ENCODE data around the gene SLC35F3. TPM values are rescaled to one million over a fixed set of nuclear protein-coding genes. Genes with fewer than 3 reads are reported as not detected.

The SLC35F3 gene
- total and polyA plus RNA-seq, 7 experiments from 2014 or later, result 0.11 to 15.2 (median 0.96) TPM; not detected in 2

DNA sequence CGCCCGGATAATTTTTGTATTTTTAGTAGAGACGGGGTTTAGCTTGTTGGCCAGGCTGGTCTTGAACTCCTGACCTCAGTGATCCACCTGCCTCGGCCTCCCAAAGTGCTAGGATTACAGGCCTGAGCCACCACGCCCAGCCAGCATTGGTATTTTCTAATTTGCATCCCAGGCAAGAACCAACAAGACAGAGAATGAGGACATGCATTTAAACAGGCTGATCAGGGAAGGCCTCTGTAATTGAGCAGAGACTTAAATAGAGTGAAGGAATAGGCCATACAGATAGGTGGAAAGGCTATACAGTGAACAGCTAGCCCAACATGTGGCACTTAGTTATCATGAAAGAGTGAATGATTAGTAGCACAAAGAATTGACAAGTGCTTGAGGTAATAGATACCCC lies 230.4 kb downstream of the SLC35F3 start:
- Mint-ChIP-seq H3K36me3 (no peaks in the 10 kb centered on the region), H3K27ac (no peak overlapping the region), H3K4me1 (no peaks in the 10 kb centered on the region), H3K4me3 (no peak overlapping the region), H3K9me3 (peaks cover 0 to 2% (median 0%) of the 10 kb centered on the region in 11 donors), H3K27me3 (peaks cover 5 to 31% (median 9%) of the 10 kb centered on the region in 5 donors)
- H3K27ac ChIP-seq (ENCODE audit: low read depth, low read length), result no peak overlapping the region
- ChIA-PET POLR2A (no interaction called here), CTCF (interaction anchor here (1.0 kb wide), 1 partner anchor 9 kb away, joined by 3 read pairs; no protein-coding TSS in a partner anchor)
- intact Hi-C loops (cut with micrococcal nuclease), result no loop called here
- no peak overlapping the region for H3K4me3 ChIP-seq (ENCODE audit: low read length)
- ATAC-seq, result no peak
- no peaks in the 10 kb centered on the region for H3K36me3 ChIP-seq (ENCODE audit: control insufficient read depth in 2 of 3, insufficient read depth in 3 of 3, low read length in 3 of 3)
- H3K4me1 ChIP-seq (ENCODE audit: control insufficient read depth in 2 of 2, insufficient read depth in 2 of 2, low read length in 2 of 2), result no peaks in the 10 kb centered on the region
- no peaks in the 10 kb centered on the region for H3K27me3 ChIP-seq (ENCODE audit: control insufficient read depth in 2 of 2, insufficient read depth in 2 of 2, low read length in 2 of 2)
- no peaks in the 10 kb centered on the region for H3K9me3 ChIP-seq (ENCODE audit: control insufficient read depth in 2 of 3, low read length in 3 of 3)
- DNase-seq, result no peak

DNA sequence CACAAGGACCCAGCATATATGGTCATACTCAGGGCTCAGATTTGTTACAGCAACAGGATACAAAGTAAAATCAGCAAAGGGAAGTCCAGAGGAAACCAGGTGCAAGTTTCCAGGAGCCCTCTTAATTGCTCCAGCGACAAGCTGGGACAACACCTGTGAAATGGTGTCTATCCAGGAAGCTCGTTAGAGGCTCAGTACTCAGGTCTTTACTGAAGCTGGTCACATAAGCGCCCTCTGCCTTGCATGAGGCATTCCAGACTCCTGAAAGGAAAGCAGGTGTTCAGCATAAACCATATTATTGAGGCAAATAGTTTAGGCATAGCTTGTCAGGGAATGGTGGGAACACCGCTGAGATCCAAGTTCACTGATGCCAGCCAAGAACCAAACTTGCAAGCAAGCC lies 231.0 kb downstream of the SLC35F3 start:
- DNase-seq (no peak), ATAC-seq (no peak)
- ChIA-PET POLR2A (no interaction called here), CTCF (interaction anchor here (1.0 to 1.2 kb wide), 2 partner anchors 10 to 20 kb away, joined by 3 read pairs; no protein-coding TSS in a partner anchor)
- Mint-ChIP-seq H3K36me3 (no peaks in the 10 kb centered on the region), H3K27me3 (peaks cover 5 to 34% (median 9%) of the 10 kb centered on the region in 5 donors), H3K9me3 (peaks cover 0 to 2% (median 0%) of the 10 kb centered on the region in 11 donors), H3K4me3 (no peak overlapping the region), H3K27ac (no peak overlapping the region), H3K4me1 (no peaks in the 10 kb centered on the region)
- intact Hi-C loops (cut with micrococcal nuclease), result no loop called here
- H3K27ac ChIP-seq (ENCODE audit: low read depth, low read length), result no peak overlapping the region
- H3K36me3 ChIP-seq (ENCODE audit: control insufficient read depth in 2 of 3, insufficient read depth in 3 of 3, low read length in 3 of 3), result no peaks in the 10 kb centered on the region
- no peak overlapping the region for H3K4me3 ChIP-seq (ENCODE audit: low read length)
- H3K9me3 ChIP-seq (ENCODE audit: control insufficient read depth in 2 of 3, low read length in 3 of 3), result no peaks in the 10 kb centered on the region
- no peaks in the 10 kb centered on the region for H3K27me3 ChIP-seq (ENCODE audit: control insufficient read depth in 2 of 2, insufficient read depth in 2 of 2, low read length in 2 of 2)
- no peaks in the 10 kb centered on the region for H3K4me1 ChIP-seq (ENCODE audit: control insufficient read depth in 2 of 2, insufficient read depth in 2 of 2, low read length in 2 of 2)

DNA sequence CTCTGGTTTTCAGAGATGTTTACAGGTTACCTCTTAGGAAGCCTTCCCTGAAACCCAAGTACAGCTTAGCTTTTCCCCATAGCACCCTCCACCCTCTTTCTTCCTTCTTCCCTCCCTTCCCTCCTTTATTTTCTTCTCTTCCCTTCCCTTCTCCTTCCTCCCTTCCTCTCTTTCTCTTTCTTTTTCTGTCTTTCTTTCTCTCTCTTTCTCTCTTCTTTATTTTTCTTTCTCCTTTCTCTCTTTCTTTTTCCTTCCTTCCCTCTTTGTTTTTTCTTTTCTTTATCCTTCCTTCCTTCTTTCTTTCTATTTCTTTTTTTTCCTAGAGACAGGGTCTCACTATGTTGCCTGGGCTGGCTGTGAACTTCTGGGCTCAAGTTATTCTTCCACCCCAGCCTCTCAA lies 231.6 kb downstream of the SLC35F3 start:
- no peak overlapping the region for H3K27ac Mint-ChIP-seq
- CTCF ChIA-PET, result interaction anchor here (1.0 to 1.2 kb wide), 2 partner anchors 10 to 21 kb away, joined by 3 read pairs; no protein-coding TSS in a partner anchor
- Histone ChIP-seq H3K27ac (ENCODE audit: low read depth, low read length) (no peak overlapping the region), H3K9me3 (ENCODE audit: control insufficient read depth in 2 of 3, low read length in 3 of 3) (no peaks in the 10 kb centered on the region), H3K4me3 (ENCODE audit: low read length) (no peak overlapping the region), H3K4me1 (ENCODE audit: control insufficient read depth in 2 of 2, insufficient read depth in 2 of 2, low read length in 2 of 2) (no peaks in the 10 kb centered on the region), H3K27me3 (ENCODE audit: control insufficient read depth in 2 of 2, insufficient read depth in 2 of 2, low read length in 2 of 2) (no peaks in the 10 kb centered on the region), H3K36me3 (ENCODE audit: control insufficient read depth in 2 of 3, insufficient read depth in 3 of 3, low read length in 3 of 3) (no peaks in the 10 kb centered on the region)
- no peaks in the 10 kb centered on the region for H3K4me1 Mint-ChIP-seq
- H3K27me3 Mint-ChIP-seq, result peaks cover 5 to 31% (median 9%) of the 10 kb centered on the region in 5 donors
- H3K4me3 Mint-ChIP-seq, result no peak overlapping the region
- ATAC-seq, result no peak
- DNase-seq, result no peak
- H3K9me3 Mint-ChIP-seq, result no peaks in the 10 kb centered on the region
- POLR2A ChIA-PET, result no interaction called here
- intact Hi-C loops (cut with micrococcal nuclease), result no loop called here
- no peaks in the 10 kb centered on the region for H3K36me3 Mint-ChIP-seq

DNA sequence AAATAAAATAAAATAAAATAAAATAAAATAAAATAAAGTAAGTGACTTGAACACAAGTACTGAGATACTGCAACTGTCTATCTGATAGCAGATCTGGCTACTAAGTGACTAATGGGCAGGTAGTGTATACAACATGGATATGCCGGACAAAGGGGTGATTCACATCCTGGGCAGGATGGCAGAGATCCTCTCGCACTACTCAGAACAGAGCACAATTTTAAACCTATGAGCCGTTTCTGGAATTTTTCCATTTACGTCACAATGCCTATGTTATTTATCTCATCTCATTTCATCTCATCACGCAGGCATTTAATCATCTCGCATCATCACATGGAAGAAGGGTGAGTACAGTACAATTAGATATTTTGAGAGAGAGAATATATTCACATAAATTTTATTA lies 235.5 kb downstream of the SLC35F3 start:
- Histone ChIP-seq H3K4me1 (ENCODE audit: control insufficient read depth in 2 of 2, insufficient read depth in 2 of 2, low read length in 2 of 2) (no peaks in the 10 kb centered on the region), H3K36me3 (ENCODE audit: control insufficient read depth in 2 of 3, insufficient read depth in 3 of 3, low read length in 3 of 3) (no peaks in the 10 kb centered on the region), H3K27me3 (ENCODE audit: control insufficient read depth in 2 of 2, insufficient read depth in 2 of 2, low read length in 2 of 2) (no peaks in the 10 kb centered on the region), H3K4me3 (ENCODE audit: low read length) (no peak overlapping the region), H3K9me3 (ENCODE audit: control insufficient read depth in 2 of 3, low read length in 3 of 3) (no peaks in the 10 kb centered on the region), H3K27ac (ENCODE audit: low read depth, low read length) (no peak overlapping the region)
- ATAC-seq (no peak), DNase-seq (no peak)
- POLR2A ChIA-PET, result no interaction called here
- CTCF ChIA-PET, result no interaction called here
- Mint-ChIP-seq H3K4me1 (no peaks in the 10 kb centered on the region), H3K27me3 (peaks cover 5 to 37% (median 17%) of the 10 kb centered on the region in 5 donors), H3K9me3 (peaks cover 0 to 3% (median 0%) of the 10 kb centered on the region in 11 donors), H3K4me3 (no peak overlapping the region), H3K27ac (no peak overlapping the region), H3K36me3 (no peaks in the 10 kb centered on the region)
- intact Hi-C loops (cut with micrococcal nuclease), result no loop called here

DNA sequence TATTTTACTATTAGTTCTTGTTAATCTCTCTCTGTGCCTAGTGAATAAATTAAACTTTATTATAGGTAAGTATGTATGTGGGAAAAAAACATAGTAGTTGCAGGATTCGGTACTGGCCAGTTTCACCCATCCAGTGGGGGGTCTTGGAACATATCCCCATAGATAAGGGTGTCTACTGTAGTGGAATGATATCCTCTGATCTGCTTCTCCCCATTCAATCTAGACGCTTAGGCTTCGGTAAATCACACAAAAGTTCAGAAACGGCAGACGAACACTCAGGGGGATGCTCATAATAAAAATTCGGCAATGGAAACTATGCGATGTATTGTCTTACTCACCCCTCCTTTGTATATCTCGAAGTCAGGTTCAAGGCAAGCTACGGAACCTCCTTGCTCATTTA lies 235.9 kb downstream of the SLC35F3 start:
- ChIA-PET CTCF (no interaction called here), POLR2A (no interaction called here)
- Histone ChIP-seq H3K36me3 (ENCODE audit: control insufficient read depth in 2 of 3, insufficient read depth in 3 of 3, low read length in 3 of 3) (no peaks in the 10 kb centered on the region), H3K27me3 (ENCODE audit: control insufficient read depth in 2 of 2, insufficient read depth in 2 of 2, low read length in 2 of 2) (no peaks in the 10 kb centered on the region), H3K9me3 (ENCODE audit: control insufficient read depth in 2 of 3, low read length in 3 of 3) (no peaks in the 10 kb centered on the region), H3K27ac (ENCODE audit: low read depth, low read length) (no peak overlapping the region), H3K4me3 (ENCODE audit: low read length) (no peak overlapping the region), H3K4me1 (ENCODE audit: control insufficient read depth in 2 of 2, insufficient read depth in 2 of 2, low read length in 2 of 2) (no peaks in the 10 kb centered on the region)
- DNase-seq, result no peak
- Mint-ChIP-seq H3K27ac (no peak overlapping the region), H3K9me3 (peaks cover 0 to 3% (median 0%) of the 10 kb centered on the region in 11 donors), H3K4me3 (no peak overlapping the region), H3K4me1 (no peaks in the 10 kb centered on the region), H3K27me3 (peaks cover 5 to 41% (median 18%) of the 10 kb centered on the region in 5 donors), H3K36me3 (no peaks in the 10 kb centered on the region)
- intact Hi-C loops (cut with micrococcal nuclease), result no loop called here
- ATAC-seq, result no peak

DNA sequence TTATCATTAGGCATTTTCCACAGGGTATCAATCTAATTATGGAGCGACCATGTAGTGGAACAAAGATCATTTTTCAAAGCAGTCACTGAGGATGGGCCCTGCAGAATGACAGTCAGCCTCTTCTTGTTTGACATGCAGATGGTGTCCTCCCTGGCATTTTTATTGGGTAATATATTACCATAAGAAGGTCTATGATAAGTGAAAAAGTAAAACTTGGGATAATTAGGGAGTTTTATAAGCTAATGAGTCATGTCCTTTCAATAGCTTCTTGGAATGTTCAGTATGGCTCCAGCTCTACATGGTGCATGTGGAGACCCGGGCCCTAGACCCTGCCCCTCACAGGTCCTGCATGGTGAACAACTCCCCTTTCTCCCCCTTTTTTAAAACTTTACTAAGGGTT lies 236.5 kb downstream of the SLC35F3 start:
- Histone ChIP-seq H3K27me3 (ENCODE audit: control insufficient read depth in 2 of 2, insufficient read depth in 2 of 2, low read length in 2 of 2) (no peaks in the 10 kb centered on the region), H3K27ac (ENCODE audit: low read depth, low read length) (no peak overlapping the region), H3K36me3 (ENCODE audit: control insufficient read depth in 2 of 3, insufficient read depth in 3 of 3, low read length in 3 of 3) (no peaks in the 10 kb centered on the region), H3K4me3 (ENCODE audit: low read length) (no peak overlapping the region), H3K4me1 (ENCODE audit: control insufficient read depth in 2 of 2, insufficient read depth in 2 of 2, low read length in 2 of 2) (no peaks in the 10 kb centered on the region), H3K9me3 (ENCODE audit: control insufficient read depth in 2 of 3, low read length in 3 of 3) (no peaks in the 10 kb centered on the region)
- Mint-ChIP-seq H3K36me3 (no peaks in the 10 kb centered on the region), H3K4me3 (no peak overlapping the region), H3K27ac (no peak overlapping the region), H3K9me3 (peaks cover 0 to 3% (median 0%) of the 10 kb centered on the region in 11 donors), H3K4me1 (no peaks in the 10 kb centered on the region), H3K27me3 (peaks cover 5 to 45% (median 24%) of the 10 kb centered on the region in 5 donors)
- intact Hi-C loops (cut with micrococcal nuclease), result no loop called here
- DNase-seq (no peak), ATAC-seq (no peak)
- ChIA-PET CTCF (no interaction called here), POLR2A (no interaction called here)

DNA sequence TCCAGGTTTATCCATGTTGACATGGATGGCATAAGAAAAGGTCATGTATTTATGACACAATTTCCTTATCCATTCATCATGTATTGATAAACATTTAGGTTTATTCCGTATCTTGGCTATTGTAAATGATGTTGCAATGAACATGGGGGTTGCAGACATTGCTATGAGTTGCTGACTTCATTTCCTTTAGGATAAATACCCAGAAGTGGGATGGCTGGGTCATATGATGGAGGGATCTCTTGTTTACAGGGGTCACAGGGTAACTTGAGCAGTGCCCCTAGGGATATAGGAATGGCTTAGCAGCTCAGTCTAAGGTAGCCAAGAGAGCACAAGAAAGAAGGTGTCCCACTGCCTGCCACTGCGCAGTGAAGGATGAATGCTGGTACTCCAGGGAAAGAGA lies 239.2 kb downstream of the SLC35F3 start:
- Mint-ChIP-seq H3K4me1 (peaks cover 0 to 6% (median 0%) of the 10 kb centered on the region in 7 donors), H3K9me3 (peaks cover 0 to 11% (median 3%) of the 10 kb centered on the region in 11 donors), H3K27me3 (peaks cover 21 to 49% (median 32%) of the 10 kb centered on the region in 5 donors), H3K4me3 (no peak overlapping the region), H3K27ac (no peak overlapping the region), H3K36me3 (no peaks in the 10 kb centered on the region)
- H3K4me3 ChIP-seq (ENCODE audit: low read length), result no peak overlapping the region
- no peaks in the 10 kb centered on the region for H3K36me3 ChIP-seq (ENCODE audit: control insufficient read depth in 2 of 3, insufficient read depth in 3 of 3, low read length in 3 of 3)
- no peak for ATAC-seq
- no peaks in the 10 kb centered on the region for H3K27me3 ChIP-seq (ENCODE audit: control insufficient read depth in 2 of 2, insufficient read depth in 2 of 2, low read length in 2 of 2)
- ChIA-PET POLR2A (no interaction called here), CTCF (no interaction called here)
- no peaks in the 10 kb centered on the region for H3K4me1 ChIP-seq (ENCODE audit: control insufficient read depth in 2 of 2, insufficient read depth in 2 of 2, low read length in 2 of 2)
- intact Hi-C loops (cut with micrococcal nuclease), result no loop called here
- H3K27ac ChIP-seq (ENCODE audit: low read depth, low read length), result no peak overlapping the region
- no peaks in the 10 kb centered on the region for H3K9me3 ChIP-seq (ENCODE audit: control insufficient read depth in 2 of 3, low read length in 3 of 3)
- no peak for DNase-seq
